HEK293 (cell line): ENCODE measurements around the gene PERM1.
A peak's percentile ranks its signal among the peaks of the same experiment; 100 is the strongest.

Experiments used
- BCL11A ChIP-seq: fragments of 450-650 bp; formaldehyde crosslinking; IDR thresholded peaks from 2 replicates; pipeline ENCODE4 v1.5.1; 2016; ENCODE audit warnings: low read depth, missing biosample characterization, missing genetic modification characterization
- EGR2 ChIP-seq: fragments of 450-650 bp; formaldehyde crosslinking; IDR thresholded peaks from 2 replicates; pipeline ENCODE4 v1.5.1; 2016; ENCODE audit warnings: low read depth, missing biosample characterization, missing genetic modification characterization
- GLIS1 ChIP-seq: fragments of 450-650 bp; formaldehyde crosslinking; IDR thresholded peaks from 2 replicates; pipeline ENCODE4 v1.5.1; 2016; ENCODE audit warnings: missing biosample characterization, missing genetic modification characterization
- GLIS2 ChIP-seq: fragments of 450-650 bp; formaldehyde crosslinking; IDR thresholded peaks from 2 replicates; pipeline ENCODE4 v1.5.1; 2016; ENCODE audit warnings: missing biosample characterization, missing genetic modification characterization
- KLF9 ChIP-seq: fragments of 450-650 bp; formaldehyde crosslinking; IDR thresholded peaks from 2 replicates; pipeline ENCODE4 v1.5.1; 2016; ENCODE audit warnings: missing biosample characterization, missing genetic modification characterization, low read depth
- SP2 ChIP-seq: fragments of 450-650 bp; formaldehyde crosslinking; IDR thresholded peaks from 2 replicates; pipeline ENCODE4 v1.5.1; 2016; ENCODE audit warnings: missing biosample characterization, missing genetic modification characterization
- ZBTB20 ChIP-seq: fragments of 450-650 bp; formaldehyde crosslinking; IDR thresholded peaks from 2 replicates; pipeline ENCODE4 v1.5.1; 2016; ENCODE audit warnings: missing biosample characterization, missing genetic modification characterization
- ZBTB48 ChIP-seq: fragments of 450-650 bp; formaldehyde crosslinking; IDR thresholded peaks from 2 replicates; pipeline ENCODE4 v1.5.1; 2016; ENCODE audit warnings: missing biosample characterization, missing genetic modification characterization
- ZBTB8A ChIP-seq: fragments of 450-650 bp; formaldehyde crosslinking; IDR thresholded peaks from 2 replicates; pipeline ENCODE4 v1.5.1; 2016; ENCODE audit warnings: missing biosample characterization, missing genetic modification characterization
- ZIC2 ChIP-seq: fragments of 450-650 bp; formaldehyde crosslinking; IDR thresholded peaks from 2 replicates; pipeline ENCODE4 v1.5.1; 2016; ENCODE audit warnings: missing biosample characterization, missing genetic modification characterization
- ZNF121 ChIP-seq: fragments of 450-650 bp; formaldehyde crosslinking; IDR thresholded peaks from 2 replicates; pipeline ENCODE4 v1.5.1; 2016; ENCODE audit warnings: missing biosample characterization, missing genetic modification characterization
- ZNF16 ChIP-seq: fragments of 450-650 bp; formaldehyde crosslinking; IDR thresholded peaks from 2 replicates; pipeline ENCODE4 v1.5.1; 2016; ENCODE audit warnings: low read depth, missing biosample characterization, missing genetic modification characterization
- ZNF214 ChIP-seq: fragments of 450-650 bp; formaldehyde crosslinking; IDR thresholded peaks from 2 replicates; pipeline ENCODE4 v1.5.1; 2017; ENCODE audit warnings: missing biosample characterization, mild to moderate bottlenecking, missing genetic modification characterization, borderline replicate concordance
- ZNF341 ChIP-seq: fragments of 450-650 bp; formaldehyde crosslinking; IDR thresholded peaks from 2 replicates; pipeline ENCODE4; 2016; ENCODE audit warnings: low read depth, missing biosample characterization, missing genetic modification characterization
- ZNF366 ChIP-seq: fragments of 450-650 bp; formaldehyde crosslinking; conservative IDR thresholded peaks from 2 replicates; pipeline ENCODE4 v1.5.1; 2016; ENCODE audit warnings: missing biosample characterization, missing genetic modification characterization
- ZNF391 ChIP-seq: fragments of 450-650 bp; formaldehyde crosslinking; IDR thresholded peaks from 2 replicates; pipeline ENCODE4 v1.5.1; 2016; ENCODE audit warnings: low read depth, missing biosample characterization, missing genetic modification characterization, borderline replicate concordance
- ZNF514 ChIP-seq: fragments of 450-650 bp; formaldehyde crosslinking; IDR thresholded peaks from 2 replicates; pipeline ENCODE4 v1.5.1; 2016; ENCODE audit warnings: missing biosample characterization, missing genetic modification characterization
- ZNF530 ChIP-seq: fragments of 450-650 bp; formaldehyde crosslinking; IDR thresholded peaks from 2 replicates; pipeline ENCODE4 v1.5.1; 2016; ENCODE audit warnings: low read depth, missing biosample characterization, missing genetic modification characterization
- ZNF600 ChIP-seq: fragments of 450-650 bp; formaldehyde crosslinking; IDR thresholded peaks from 2 replicates; pipeline ENCODE4 v1.5.1; 2016; ENCODE audit warnings: missing biosample characterization, missing genetic modification characterization
- ZNF629 ChIP-seq: fragments of 450-650 bp; formaldehyde crosslinking; IDR thresholded peaks from 2 replicates; pipeline ENCODE4 v1.5.1; 2017; ENCODE audit warnings: missing biosample characterization, missing genetic modification characterization
- ZNF830 ChIP-seq: fragments of 450-650 bp; IDR thresholded peaks from 2 replicates; pipeline ENCODE4 v1.5.0; 2018; ENCODE audit warnings: missing biosample characterization, missing genetic modification characterization, low read depth, mild to moderate bottlenecking, moderate library complexity
- TF ChIP-seq, protein P1 (sequence below): fragments of 450-650 bp; formaldehyde crosslinking; IDR thresholded peaks from 2 replicates; pipeline ENCODE4 v1.5.1; 2016; ENCODE audit warnings: missing biosample characterization, missing genetic modification characterization
- TF ChIP-seq, protein P2 (sequence below): fragments of 450-650 bp; formaldehyde crosslinking; IDR thresholded peaks from 2 replicates; pipeline ENCODE4 v1.5.1; 2016; ENCODE audit warnings: missing biosample characterization, missing genetic modification characterization
- TF ChIP-seq, protein P3 (sequence below): fragments of 450-650 bp; formaldehyde crosslinking; IDR thresholded peaks from 2 replicates; pipeline ENCODE4 v1.5.1; 2016; ENCODE audit warnings: missing biosample characterization, missing genetic modification characterization, borderline replicate concordance
- TF ChIP-seq, protein P4 (sequence below): fragments of 450-650 bp; formaldehyde crosslinking; IDR thresholded peaks from 2 replicates; pipeline ENCODE4 v1.5.1; 2016; ENCODE audit warnings: missing biosample characterization, missing genetic modification characterization
- TF ChIP-seq, protein P5 (sequence below): fragments of 450-650 bp; formaldehyde crosslinking; IDR thresholded peaks from 2 replicates; pipeline ENCODE4 v1.5.1; 2016; ENCODE audit warnings: missing biosample characterization, missing genetic modification characterization

Gene PERM1

DNA sequence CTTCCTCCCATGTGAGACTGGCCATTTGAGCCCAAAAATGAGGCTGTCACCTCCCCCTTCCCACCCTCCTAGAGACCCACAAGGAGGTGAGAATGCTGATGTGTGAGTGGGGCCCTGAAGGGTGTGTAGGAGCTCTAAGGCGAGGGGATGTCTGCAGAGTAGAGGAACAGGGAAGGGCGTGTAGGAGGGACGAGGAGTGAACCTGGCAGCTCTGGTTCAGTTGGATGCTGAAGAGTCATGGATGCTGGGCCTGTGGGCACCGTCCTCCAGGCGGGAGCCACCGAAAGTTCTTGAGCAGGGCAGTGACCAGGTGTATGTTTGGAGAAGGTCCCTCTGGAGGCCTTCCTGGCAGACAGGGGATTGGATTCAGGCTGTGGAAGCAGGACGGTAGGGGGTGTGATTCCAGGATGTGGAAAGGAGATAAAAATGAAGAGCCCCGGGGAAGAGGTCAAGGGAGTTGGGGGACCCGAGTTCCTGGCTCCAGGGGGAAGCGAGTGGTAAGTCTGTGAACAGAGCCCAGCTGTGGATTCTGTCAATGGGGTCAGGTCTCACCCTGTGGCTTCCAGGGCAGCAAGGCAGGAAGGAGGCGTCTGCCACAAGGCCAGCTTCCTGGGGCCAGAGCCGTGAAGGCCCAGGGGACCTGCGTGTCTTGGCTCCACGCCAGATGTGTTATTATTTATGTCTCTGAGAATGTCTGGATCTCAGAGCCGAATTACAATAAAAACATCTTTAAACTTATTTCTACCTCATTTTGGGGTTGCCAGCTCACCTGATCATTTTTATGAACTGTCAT is 50.3 kb downstream of the PERM1 start (continued):
- TF ChIP-seq ZNF514 (tag by site-specific recombination), result no peak
- TF ChIP-seq, protein P1, sequence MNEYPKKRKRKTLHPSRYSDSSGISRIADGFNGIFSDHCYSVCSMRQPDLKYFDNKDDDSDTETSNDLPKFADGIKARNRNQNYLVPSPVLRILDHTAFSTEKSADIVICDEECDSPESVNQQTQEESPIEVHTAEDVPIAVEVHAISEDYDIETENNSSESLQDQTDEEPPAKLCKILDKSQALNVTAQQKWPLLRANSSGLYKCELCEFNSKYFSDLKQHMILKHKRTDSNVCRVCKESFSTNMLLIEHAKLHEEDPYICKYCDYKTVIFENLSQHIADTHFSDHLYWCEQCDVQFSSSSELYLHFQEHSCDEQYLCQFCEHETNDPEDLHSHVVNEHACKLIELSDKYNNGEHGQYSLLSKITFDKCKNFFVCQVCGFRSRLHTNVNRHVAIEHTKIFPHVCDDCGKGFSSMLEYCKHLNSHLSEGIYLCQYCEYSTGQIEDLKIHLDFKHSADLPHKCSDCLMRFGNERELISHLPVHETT (tag by site-specific recombination), result 0 out of 2 replicates have a peak, but pooled peaks have one; percentile 33
- TF ChIP-seq GLIS1 (tag by site-specific recombination), result peak; percentile 84
- TF ChIP-seq, protein P2, sequence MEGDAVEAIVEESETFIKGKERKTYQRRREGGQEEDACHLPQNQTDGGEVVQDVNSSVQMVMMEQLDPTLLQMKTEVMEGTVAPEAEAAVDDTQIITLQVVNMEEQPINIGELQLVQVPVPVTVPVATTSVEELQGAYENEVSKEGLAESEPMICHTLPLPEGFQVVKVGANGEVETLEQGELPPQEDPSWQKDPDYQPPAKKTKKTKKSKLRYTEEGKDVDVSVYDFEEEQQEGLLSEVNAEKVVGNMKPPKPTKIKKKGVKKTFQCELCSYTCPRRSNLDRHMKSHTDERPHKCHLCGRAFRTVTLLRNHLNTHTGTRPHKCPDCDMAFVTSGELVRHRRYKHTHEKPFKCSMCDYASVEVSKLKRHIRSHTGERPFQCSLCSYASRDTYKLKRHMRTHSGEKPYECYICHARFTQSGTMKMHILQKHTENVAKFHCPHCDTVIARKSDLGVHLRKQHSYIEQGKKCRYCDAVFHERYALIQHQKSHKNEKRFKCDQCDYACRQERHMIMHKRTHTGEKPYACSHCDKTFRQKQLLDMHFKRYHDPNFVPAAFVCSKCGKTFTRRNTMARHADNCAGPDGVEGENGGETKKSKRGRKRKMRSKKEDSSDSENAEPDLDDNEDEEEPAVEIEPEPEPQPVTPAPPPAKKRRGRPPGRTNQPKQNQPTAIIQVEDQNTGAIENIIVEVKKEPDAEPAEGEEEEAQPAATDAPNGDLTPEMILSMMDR, result peak; percentile 54; the same call in 1 of the 2 replicates
- peak; percentile 37; the same call in 1 of the 2 replicates for TF ChIP-seq SP2 (tag by site-specific recombination)
- TF ChIP-seq ZIC2 (tag by site-specific recombination), result peak; percentile 93
- TF ChIP-seq, protein P3, sequence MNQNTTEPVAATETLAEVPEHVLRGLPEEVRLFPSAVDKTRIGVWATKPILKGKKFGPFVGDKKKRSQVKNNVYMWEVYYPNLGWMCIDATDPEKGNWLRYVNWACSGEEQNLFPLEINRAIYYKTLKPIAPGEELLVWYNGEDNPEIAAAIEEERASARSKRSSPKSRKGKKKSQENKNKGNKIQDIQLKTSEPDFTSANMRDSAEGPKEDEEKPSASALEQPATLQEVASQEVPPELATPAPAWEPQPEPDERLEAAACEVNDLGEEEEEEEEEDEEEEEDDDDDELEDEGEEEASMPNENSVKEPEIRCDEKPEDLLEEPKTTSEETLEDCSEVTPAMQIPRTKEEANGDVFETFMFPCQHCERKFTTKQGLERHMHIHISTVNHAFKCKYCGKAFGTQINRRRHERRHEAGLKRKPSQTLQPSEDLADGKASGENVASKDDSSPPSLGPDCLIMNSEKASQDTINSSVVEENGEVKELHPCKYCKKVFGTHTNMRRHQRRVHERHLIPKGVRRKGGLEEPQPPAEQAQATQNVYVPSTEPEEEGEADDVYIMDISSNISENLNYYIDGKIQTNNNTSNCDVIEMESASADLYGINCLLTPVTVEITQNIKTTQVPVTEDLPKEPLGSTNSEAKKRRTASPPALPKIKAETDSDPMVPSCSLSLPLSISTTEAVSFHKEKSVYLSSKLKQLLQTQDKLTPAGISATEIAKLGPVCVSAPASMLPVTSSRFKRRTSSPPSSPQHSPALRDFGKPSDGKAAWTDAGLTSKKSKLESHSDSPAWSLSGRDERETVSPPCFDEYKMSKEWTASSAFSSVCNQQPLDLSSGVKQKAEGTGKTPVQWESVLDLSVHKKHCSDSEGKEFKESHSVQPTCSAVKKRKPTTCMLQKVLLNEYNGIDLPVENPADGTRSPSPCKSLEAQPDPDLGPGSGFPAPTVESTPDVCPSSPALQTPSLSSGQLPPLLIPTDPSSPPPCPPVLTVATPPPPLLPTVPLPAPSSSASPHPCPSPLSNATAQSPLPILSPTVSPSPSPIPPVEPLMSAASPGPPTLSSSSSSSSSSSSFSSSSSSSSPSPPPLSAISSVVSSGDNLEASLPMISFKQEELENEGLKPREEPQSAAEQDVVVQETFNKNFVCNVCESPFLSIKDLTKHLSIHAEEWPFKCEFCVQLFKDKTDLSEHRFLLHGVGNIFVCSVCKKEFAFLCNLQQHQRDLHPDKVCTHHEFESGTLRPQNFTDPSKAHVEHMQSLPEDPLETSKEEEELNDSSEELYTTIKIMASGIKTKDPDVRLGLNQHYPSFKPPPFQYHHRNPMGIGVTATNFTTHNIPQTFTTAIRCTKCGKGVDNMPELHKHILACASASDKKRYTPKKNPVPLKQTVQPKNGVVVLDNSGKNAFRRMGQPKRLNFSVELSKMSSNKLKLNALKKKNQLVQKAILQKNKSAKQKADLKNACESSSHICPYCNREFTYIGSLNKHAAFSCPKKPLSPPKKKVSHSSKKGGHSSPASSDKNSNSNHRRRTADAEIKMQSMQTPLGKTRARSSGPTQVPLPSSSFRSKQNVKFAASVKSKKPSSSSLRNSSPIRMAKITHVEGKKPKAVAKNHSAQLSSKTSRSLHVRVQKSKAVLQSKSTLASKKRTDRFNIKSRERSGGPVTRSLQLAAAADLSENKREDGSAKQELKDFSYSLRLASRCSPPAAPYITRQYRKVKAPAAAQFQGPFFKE, result no peak
- peak; percentile 56 for TF ChIP-seq ZBTB20
- TF ChIP-seq GLIS2, result peak; percentile 14; the same call in 1 of the 2 replicates
- TF ChIP-seq ZNF830 (tag by site-specific recombination), result no peak
- TF ChIP-seq, protein P4, sequence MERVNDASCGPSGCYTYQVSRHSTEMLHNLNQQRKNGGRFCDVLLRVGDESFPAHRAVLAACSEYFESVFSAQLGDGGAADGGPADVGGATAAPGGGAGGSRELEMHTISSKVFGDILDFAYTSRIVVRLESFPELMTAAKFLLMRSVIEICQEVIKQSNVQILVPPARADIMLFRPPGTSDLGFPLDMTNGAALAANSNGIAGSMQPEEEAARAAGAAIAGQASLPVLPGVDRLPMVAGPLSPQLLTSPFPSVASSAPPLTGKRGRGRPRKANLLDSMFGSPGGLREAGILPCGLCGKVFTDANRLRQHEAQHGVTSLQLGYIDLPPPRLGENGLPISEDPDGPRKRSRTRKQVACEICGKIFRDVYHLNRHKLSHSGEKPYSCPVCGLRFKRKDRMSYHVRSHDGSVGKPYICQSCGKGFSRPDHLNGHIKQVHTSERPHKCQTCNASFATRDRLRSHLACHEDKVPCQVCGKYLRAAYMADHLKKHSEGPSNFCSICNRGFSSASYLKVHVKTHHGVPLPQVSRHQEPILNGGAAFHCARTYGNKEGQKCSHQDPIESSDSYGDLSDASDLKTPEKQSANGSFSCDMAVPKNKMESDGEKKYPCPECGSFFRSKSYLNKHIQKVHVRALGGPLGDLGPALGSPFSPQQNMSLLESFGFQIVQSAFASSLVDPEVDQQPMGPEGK (tag by site-specific recombination), result peak; percentile 33
- peak; percentile 67 for TF ChIP-seq EGR2 (tag by site-specific recombination)
- peak; percentile 78 for TF ChIP-seq ZNF600 (tag by site-specific recombination)
- peak; percentile 38; the same call in 1 of the 2 replicates for TF ChIP-seq KLF9
- TF ChIP-seq ZNF341, result peak; percentile 47
- peak; percentile 36; the same call in 1 of the 2 replicates for TF ChIP-seq BCL11A
- TF ChIP-seq ZNF16 (tag by site-specific recombination), result peak; percentile 99
- TF ChIP-seq ZNF214 (tag by site-specific recombination), result no peak
- peak; percentile 95 for TF ChIP-seq ZBTB48 (tag by site-specific recombination)
- peak; percentile 70; the same call in 1 of the 2 replicates for TF ChIP-seq ZNF121 (tag by site-specific recombination)
- TF ChIP-seq ZNF530 (tag by site-specific recombination), result no peak
- no peak for TF ChIP-seq ZNF391 (tag by site-specific recombination)
- TF ChIP-seq, protein P5, sequence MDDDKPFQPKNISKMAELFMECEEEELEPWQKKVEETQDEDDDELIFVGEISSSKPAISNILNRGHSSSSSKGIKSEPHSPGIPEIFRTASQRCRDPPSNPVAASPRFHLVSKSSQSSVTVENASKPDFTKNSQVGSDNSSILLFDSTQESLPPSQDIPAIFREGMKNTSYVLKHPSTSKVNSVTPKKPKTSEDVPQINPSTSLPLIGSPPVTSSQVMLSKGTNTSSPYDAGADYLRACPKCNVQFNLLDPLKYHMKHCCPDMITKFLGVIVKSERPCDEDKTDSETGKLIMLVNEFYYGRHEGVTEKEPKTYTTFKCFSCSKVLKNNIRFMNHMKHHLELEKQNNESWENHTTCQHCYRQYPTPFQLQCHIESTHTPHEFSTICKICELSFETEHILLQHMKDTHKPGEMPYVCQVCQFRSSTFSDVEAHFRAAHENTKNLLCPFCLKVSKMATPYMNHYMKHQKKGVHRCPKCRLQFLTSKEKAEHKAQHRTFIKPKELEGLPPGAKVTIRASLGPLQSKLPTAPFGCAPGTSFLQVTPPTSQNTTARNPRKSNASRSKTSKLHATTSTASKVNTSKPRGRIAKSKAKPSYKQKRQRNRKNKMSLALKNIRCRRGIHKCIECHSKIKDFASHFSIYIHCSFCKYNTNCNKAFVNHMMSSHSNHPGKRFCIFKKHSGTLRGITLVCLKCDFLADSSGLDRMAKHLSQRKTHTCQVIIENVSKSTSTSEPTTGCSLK (tag by site-specific recombination), result no peak
- peak; percentile 36; the same call in 1 of the 2 replicates for TF ChIP-seq ZNF629 (tag by site-specific recombination)
- peak; percentile 21; the same call in 1 of the 2 replicates for TF ChIP-seq ZNF366
- peak; percentile 24; the same call in 1 of the 2 replicates for TF ChIP-seq ZBTB8A (tag by site-specific recombination)
